LHCN-M2 (cell line): ENCODE data around the gene RGS4. TPM values are rescaled to one million over a fixed set of nuclear protein-coding genes. Genes with fewer than 3 reads are reported as not detected.

Source experiments
- DNase-seq: peaks from one replicate; pipeline ENCODE4 v3.0.0-alpha.2; 2012; ENCODE audit warnings: low read depth
- total RNA-seq: library from RNA; depleted of rRNA; stranded (reverse); fragments of >200 nt; gene quantifications from 2 replicates; pipeline ENCODE4 v1.2.3, GENCODE V29; 2014; rRNA removed

RGS4 gene
- total RNA-seq, 1 experiment from 2014 or later = 173 TPM

DNA sequence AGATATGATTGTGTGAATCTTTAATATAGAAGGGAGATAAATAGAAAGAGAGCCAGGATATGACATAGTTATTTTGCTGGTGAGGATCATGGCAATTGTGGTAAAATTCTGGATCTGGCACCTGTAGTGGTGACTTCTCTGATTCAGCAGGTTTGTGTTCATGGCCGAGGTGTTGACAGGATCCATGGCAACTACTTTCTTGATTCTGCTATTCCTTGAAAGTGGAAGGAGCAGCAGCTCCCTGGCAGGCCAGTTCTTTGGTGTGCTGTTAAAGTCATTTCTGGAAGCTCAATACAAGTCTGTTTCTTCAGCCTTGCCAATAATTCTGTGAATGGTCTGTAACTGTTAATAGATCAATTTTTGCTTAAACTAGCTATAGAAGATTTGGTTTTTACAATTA lies 33.4 kb downstream of the RGS4 start:
- DNase-seq = no peak

DNA sequence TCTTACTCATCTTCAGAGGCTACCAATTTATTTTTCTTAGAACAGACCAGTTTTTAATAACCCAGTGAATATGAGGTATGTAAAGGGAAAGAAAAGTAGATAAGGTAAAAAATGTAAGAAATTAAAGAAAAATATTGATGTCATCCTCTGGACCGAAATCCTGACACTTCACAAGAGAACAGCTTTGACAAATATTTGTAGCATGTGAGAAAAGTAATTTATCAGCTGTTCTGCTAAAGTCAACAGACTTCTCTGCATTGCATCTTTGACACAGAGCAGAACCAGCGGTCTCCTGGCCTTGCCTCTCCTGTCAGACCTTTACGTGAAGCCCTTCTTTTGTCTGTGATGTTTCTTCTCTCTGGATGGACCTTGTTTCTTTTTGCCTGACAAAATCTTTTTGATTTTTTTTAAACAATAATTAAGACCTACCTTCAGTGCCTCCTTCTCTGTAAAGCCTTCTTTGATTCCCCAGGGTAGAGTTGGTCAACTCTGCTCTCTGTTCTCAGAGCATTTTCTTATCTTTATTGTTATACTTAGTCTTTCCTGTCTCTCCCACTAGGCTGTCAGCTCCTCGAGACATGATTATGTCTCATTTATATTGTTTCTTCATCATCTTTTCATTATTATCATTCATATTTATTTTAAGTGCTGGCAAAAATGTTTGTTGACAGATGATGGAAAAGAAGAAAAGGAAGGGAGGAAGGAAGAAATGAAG lies 35.4 kb downstream of the RGS4 start:
- DNase-seq = no peak

DNA sequence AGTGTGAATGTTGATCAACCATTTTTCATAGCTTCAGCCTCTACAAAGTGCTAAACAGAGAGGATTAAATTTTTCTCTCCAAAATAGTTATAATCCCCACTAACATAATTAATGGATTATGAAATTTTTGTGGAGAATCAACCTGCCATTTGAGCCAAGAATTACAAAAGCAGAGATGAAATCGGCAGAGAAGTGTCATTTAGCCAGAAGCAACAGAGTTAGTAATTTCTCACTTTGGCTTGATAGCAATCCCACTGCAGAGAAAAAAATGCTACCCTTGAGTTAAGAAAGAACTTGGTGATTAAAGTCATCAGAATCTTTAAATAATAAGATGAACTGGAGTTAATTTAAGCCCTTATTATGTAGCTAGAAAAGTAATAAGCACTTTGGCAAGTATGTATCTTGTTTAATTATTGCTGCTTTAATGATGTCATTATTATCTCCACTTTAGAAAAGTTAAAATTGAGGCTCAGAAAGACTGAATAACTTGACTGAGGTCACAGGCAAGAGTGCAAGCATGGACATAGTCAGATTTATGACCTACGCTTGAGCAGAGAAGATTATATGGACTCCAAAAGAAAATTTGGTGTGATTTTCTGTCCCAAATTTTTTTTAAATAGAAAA lies 37.3 kb downstream of the RGS4 start:
- DNase-seq = no peak

GRCh38 chr1:163107655-163108054 lies 38.5 kb downstream of the RGS4 start:
- DNase-seq = no peak

- DNase-seq = no peak
Observed at GRCh38 chr1:163115887-163116286, 46.7 kb downstream of the RGS4 start.

- DNase-seq = no peak
Observed at GRCh38 chr1:163119707-163120106, 50.5 kb downstream of the RGS4 start.

DNA sequence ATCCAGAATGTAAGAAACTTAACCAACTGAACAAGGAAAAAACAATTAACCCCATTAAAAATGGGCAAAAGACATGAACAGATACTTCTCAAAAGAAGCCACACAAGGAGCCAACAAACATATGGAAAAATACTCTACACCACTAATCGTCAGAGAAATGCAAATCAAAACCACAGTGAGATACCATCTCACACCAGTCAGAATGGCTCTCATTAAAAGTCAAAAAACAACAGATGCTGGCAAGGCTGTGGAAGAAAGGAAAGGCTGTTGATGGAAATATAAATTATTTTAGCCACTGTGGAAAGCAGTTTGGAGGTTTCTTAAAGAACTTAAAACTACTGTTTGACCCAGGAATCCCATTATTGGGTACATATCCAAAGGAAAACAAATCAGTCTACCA lies 51.2 kb downstream of the RGS4 start:
- DNase-seq = no peak

GRCh38 chr1:163124812-163125211 lies 55.7 kb downstream of the RGS4 start:
- no peak for DNase-seq

Other genes starting within 250 kb of the RGS4 start
- 11.0 and 13.9 TPM in 2 replicates for gene CCDC190, start 208.2 kb upstream of the RGS4 start, total RNA-seq
- 4.0 and 6.4 TPM in 2 replicates for gene RGS5, start 133.6 kb downstream of the RGS4 start, total RNA-seq